WTC11 (cell line): ENCODE results near the gene CYGB. TPM values are rescaled to one million over a fixed set of nuclear protein-coding genes. Genes with fewer than 3 reads are reported as not detected.

Experiments used
- ATAC-seq: fragments of 200-7000 bp; cut with Tn5 transposase; 2 replicates; pipeline ENCODE4 v1.10.0; 2021; ENCODE audit warnings: mild to moderate bottlenecking, moderate library complexity
- CTCF ChIA-PET: fragments of 300-600 bp; sonication (Branson Sonifier 250); formaldehyde crosslinking; loops from one replicate; lab custom pipeline; 2021; ENCODE audit warnings: antibody characterized with exemption; lab: Charles Lee
- POLR2A ChIA-PET: fragments of 350-600 bp; sonication (Branson Sonifier 250); formaldehyde crosslinking; loops from one replicate; lab custom pipeline; 2021; ENCODE audit warnings: antibody characterized with exemption; lab: Charles Lee
- DNase-seq: peaks from one replicate; pipeline ENCODE4 v3.0.0; 2021; ENCODE audit warnings: low spot score
- H3K27ac Mint-ChIP-seq: 2 replicates; pipeline ENCODE4 v1.8.0; 2021; ENCODE audit warnings: mixed read lengths
- H3K27me3 Mint-ChIP-seq: 2 replicates; pipeline ENCODE4 v1.8.0; 2021; ENCODE audit warnings: low read depth, mild to moderate bottlenecking, moderate library complexity, mixed read lengths
- H3K36me3 Mint-ChIP-seq: 2 replicates; pipeline ENCODE4 v1.8.0; 2021; ENCODE audit warnings: mixed read lengths
- H3K4me1 Mint-ChIP-seq: 2 replicates; pipeline ENCODE4 v1.8.0; 2022; ENCODE audit warnings: mixed read lengths
- H3K4me3 Mint-ChIP-seq: 2 replicates; pipeline ENCODE4 v1.8.0; 2021; ENCODE audit warnings: mild to moderate bottlenecking, moderate library complexity, mixed read lengths
- H3K9me3 Mint-ChIP-seq: 2 replicates; pipeline ENCODE4 v1.8.0; 2021; ENCODE audit warnings: mixed read lengths
- AFF4 ChIP-seq: sonication (generic); formaldehyde crosslinking; IDR thresholded peaks from 2 replicates; pipeline ENCODE4 v1.8.1; 2023; ENCODE audit warnings: mild to moderate bottlenecking, missing genetic modification reagents, borderline replicate concordance
- AR ChIP-seq: fragments of 250-450 bp; sonication (Bioruptor Pico); IDR thresholded peaks from 2 replicates; pipeline ENCODE4 v1.9.0; 2021; ENCODE audit warnings: mild to moderate bottlenecking
- JAZF1 ChIP-seq: fragments of 250-450 bp; sonication (Bioruptor Pico); IDR thresholded peaks from 2 replicates; pipeline ENCODE4 v1.9.0; 2021; ENCODE audit warnings: moderate library complexity, mild to moderate bottlenecking, inconsistent platforms
- KAT7 ChIP-seq: sonication (generic); formaldehyde crosslinking; IDR thresholded peaks from 2 replicates; pipeline ENCODE4 v1.8.1; 2023; ENCODE audit warnings: missing genetic modification reagents, mild to moderate bottlenecking, borderline replicate concordance
- NFATC4 ChIP-seq: fragments of 250-450 bp; sonication (Bioruptor Pico); IDR thresholded peaks from 2 replicates; pipeline ENCODE4 v1.9.0; 2021; ENCODE audit warnings: mild to moderate bottlenecking
- NFYB ChIP-seq: sonication (generic); formaldehyde crosslinking; conservative IDR thresholded peaks from 2 replicates; pipeline ENCODE4 v1.8.0; 2022; ENCODE audit warnings: low read depth, missing genetic modification reagents
- NR2C2 ChIP-seq: sonication (generic); formaldehyde crosslinking; IDR thresholded peaks from 2 replicates; pipeline ENCODE4 v1.8.0; 2022; ENCODE audit warnings: mild to moderate bottlenecking, missing genetic modification reagents
- OVOL2 ChIP-seq: fragments of 250-450 bp; sonication (Bioruptor Pico); IDR thresholded peaks from 2 replicates; pipeline ENCODE4 v1.9.0; 2021; ENCODE audit warnings: mild to moderate bottlenecking, borderline replicate concordance
- PRDM15 ChIP-seq: sonication (generic); formaldehyde crosslinking; IDR thresholded peaks from 2 replicates; pipeline ENCODE4 v1.8.0; 2022; ENCODE audit warnings: missing genetic modification reagents
- PREB ChIP-seq: sonication (generic); formaldehyde crosslinking; IDR thresholded peaks from 2 replicates; pipeline ENCODE4 v1.8.1; 2022; ENCODE audit warnings: mild to moderate bottlenecking, missing genetic modification reagents, moderate library complexity, borderline replicate concordance
- TEAD4 ChIP-seq: sonication (generic); formaldehyde crosslinking; IDR thresholded peaks from 2 replicates; pipeline ENCODE4 v1.8.0; 2022; ENCODE audit warnings: mild to moderate bottlenecking, missing genetic modification reagents
- ZMAT4 ChIP-seq: fragments of 250-450 bp; sonication (Bioruptor Pico); IDR thresholded peaks from 2 replicates; pipeline ENCODE4 v1.9.0; 2021; ENCODE audit warnings: mild to moderate bottlenecking
- ZNF232 ChIP-seq: sonication (generic); formaldehyde crosslinking; IDR thresholded peaks from 2 replicates; pipeline ENCODE4 v1.8.0; 2022; ENCODE audit warnings: mild to moderate bottlenecking, missing genetic modification reagents
- ZNF317 ChIP-seq: sonication (generic); formaldehyde crosslinking; IDR thresholded peaks from 2 replicates; pipeline ENCODE4 v1.8.1; 2023; ENCODE audit warnings: low read depth, mild to moderate bottlenecking, moderate library complexity, missing genetic modification reagents, borderline replicate concordance
- ZNF396 ChIP-seq: fragments of 250-450 bp; sonication (Bioruptor Pico); IDR thresholded peaks from 2 replicates; pipeline ENCODE4 v1.8.0; 2021; ENCODE audit warnings: mild to moderate bottlenecking, moderate library complexity, borderline replicate concordance
- ZNF416 ChIP-seq: fragments of 250-450 bp; sonication (Bioruptor Pico); IDR thresholded peaks from 2 replicates; pipeline ENCODE4 v1.9.0; 2021; ENCODE audit warnings: mild to moderate bottlenecking, inconsistent platforms
- total RNA-seq: library from RNA; stranded (reverse); gene quantifications from 3 replicates; pipeline ENCODE4 v1.2.3, GENCODE V29; 2021
- TF ChIP-seq, protein P1 (sequence below): sonication (generic); formaldehyde crosslinking; IDR thresholded peaks from 2 replicates; pipeline ENCODE4 v1.8.1; 2023; ENCODE audit warnings: mild to moderate bottlenecking, missing genetic modification reagents

The CYGB gene
- total RNA-seq, 1 experiment from 2014 or later: 3.6 TPM

DNA sequence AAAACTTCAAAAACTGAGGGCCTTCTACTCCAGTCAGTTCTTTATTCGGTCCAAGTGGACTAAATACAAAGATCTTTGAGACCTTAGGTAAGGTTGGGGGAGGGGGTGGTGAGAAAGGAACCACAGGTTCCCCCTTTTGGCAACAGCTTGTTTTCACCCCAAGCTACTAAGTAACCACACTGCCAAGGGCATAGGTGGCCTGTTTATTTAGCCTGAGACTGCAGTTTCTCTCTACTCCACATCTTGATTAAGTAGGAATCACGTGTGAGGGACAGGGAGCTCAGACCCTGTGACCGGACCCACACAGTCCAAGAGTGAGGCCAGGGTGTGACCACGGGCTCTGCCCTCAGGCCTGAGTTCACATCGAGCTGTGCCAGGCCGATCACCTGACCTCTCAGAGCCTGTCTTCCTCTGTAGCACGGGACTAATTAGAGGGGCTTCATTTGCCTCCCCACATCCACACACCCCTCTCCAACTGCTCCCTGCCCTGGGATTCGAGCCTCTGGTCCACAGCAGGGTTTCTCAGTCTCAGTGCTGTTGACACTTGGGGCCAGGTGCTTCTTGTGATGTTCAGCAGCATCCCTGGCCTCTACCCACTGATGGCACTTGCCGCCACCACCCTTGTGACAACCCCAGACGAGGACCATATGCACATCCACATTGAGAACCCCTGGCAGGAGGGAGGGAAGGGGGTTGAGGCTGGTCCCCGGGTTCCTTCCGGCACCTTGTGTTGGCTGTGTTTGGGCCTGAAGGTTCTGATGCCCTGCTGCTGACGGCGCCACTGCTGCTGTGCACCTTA lies 30.3 kb upstream of the CYGB start (continued):
- TF ChIP-seq AR (CRISPR knock-in tag): peak; percentile 39; the same call in 1 of the 2 replicates
- TF ChIP-seq, protein P1, sequence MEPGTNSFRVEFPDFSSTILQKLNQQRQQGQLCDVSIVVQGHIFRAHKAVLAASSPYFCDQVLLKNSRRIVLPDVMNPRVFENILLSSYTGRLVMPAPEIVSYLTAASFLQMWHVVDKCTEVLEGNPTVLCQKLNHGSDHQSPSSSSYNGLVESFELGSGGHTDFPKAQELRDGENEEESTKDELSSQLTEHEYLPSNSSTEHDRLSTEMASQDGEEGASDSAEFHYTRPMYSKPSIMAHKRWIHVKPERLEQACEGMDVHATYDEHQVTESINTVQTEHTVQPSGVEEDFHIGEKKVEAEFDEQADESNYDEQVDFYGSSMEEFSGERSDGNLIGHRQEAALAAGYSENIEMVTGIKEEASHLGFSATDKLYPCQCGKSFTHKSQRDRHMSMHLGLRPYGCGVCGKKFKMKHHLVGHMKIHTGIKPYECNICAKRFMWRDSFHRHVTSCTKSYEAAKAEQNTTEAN: no peak

- POLR2A ChIA-PET: interaction anchor here (0.7 to 1.2 kb wide), 3 partner anchors 16 to 57 kb away, joined by 3 to 6 read pairs (median 3); partner anchors contain the start of gene ST6GALNAC2
- H3K9me3 Mint-ChIP-seq: no peaks in the 10 kb centered on the region
- TF ChIP-seq OVOL2 (CRISPR knock-in tag): no peak
- no peak for TF ChIP-seq ZNF232 (CRISPR knock-in tag)
- no peak for TF ChIP-seq KAT7 (CRISPR knock-in tag)
- no peak for TF ChIP-seq PRDM15 (CRISPR knock-in tag)
- TF ChIP-seq ZNF416 (CRISPR knock-in tag): no peak
- TF ChIP-seq, all 79 proteins: peak for 0
- ATAC-seq (peak; percentile 6), DNase-seq (no peak)
- peaks cover 37% of the 10 kb centered on the region for H3K36me3 Mint-ChIP-seq
- H3K4me3 Mint-ChIP-seq: no peak overlapping the region
- H3K4me1 Mint-ChIP-seq: peaks cover 39% of the 10 kb centered on the region
- CTCF ChIA-PET: interaction anchor here (0.5 to 4.8 kb wide), 18 partner anchors 8 to 728 kb away, joined by 3 to 45 read pairs (median 5); no protein-coding TSS in a partner anchor
- H3K27me3 Mint-ChIP-seq: no peaks in the 10 kb centered on the region
- H3K27ac Mint-ChIP-seq: peak overlapping the region; percentile 80
Measured at GRCh38 chr17:76566988-76567431, 29.5 kb upstream of the CYGB start.

GRCh38 chr17:76566613-76566943 lies 29.1 kb upstream of the CYGB start:
- Mint-ChIP-seq H3K27ac (peak overlapping the region; percentile 80), H3K36me3 (peaks cover 41% of the 10 kb centered on the region), H3K9me3 (no peaks in the 10 kb centered on the region), H3K4me3 (no peak overlapping the region), H3K27me3 (no peaks in the 10 kb centered on the region), H3K4me1 (peaks cover 43% of the 10 kb centered on the region)
- ATAC-seq (no peak), DNase-seq (no peak)
- ChIA-PET POLR2A (interaction anchor here (0.6 to 1.3 kb wide), 5 partner anchors 9 to 57 kb away, joined by 3 to 6 read pairs (median 3); partner anchors contain the start of gene ST6GALNAC2), CTCF (interaction anchor here (0.5 to 4.8 kb wide), 17 partner anchors 9 to 727 kb away, joined by 3 to 45 read pairs (median 5); no protein-coding TSS in a partner anchor)
- TF ChIP-seq JAZF1 (CRISPR knock-in tag) (no peak), ZMAT4 (no peak), TEAD4 (CRISPR knock-in tag) (no peak), NR2C2 (CRISPR knock-in tag) (no peak), NFATC4 (no peak), ZNF416 (CRISPR knock-in tag) (no peak), PREB (no peak), ZNF396 (no peak), NFYB (CRISPR knock-in tag) (no peak), AFF4 (CRISPR knock-in tag) (no peak), ZNF317 (no peak)
